Cardiac septum (tissue), 1 donor: ENCODE data around the gene PCED1A. TPM values are rescaled to one million over a fixed set of nuclear protein-coding genes. Genes with fewer than 3 reads are reported as not detected.
A peak's percentile ranks its signal among the peaks of the same experiment; 100 is the strongest.
"Not testable (repeated sequence)": the region's sequence is repeated elsewhere in the genome, so short reads cannot be mapped to it uniquely, and the experiment has no call there.

Experiments
- DNase-seq: peaks from one replicate; pipeline ENCODE4 v3.0.0-alpha.2; 2020; ENCODE audit warnings: low spot score
- intact Hi-C: fragments of 100-400 bp; cut with DNase I; formaldehyde crosslinking; loops from one replicate; pipeline ENCODE4 v1.14.0; 2022
- total RNA-seq: library from RNA; stranded (reverse); fragmentation: NEBNext Ultra II Directional; extraction: Animal tissue kit (Norgen Biotek cat#: 25700); gene quantifications from one replicate; pipeline ENCODE4 v1.2.1, GENCODE V29; 2021
- donor health status: DM: no; HTN: no; CAD: no.

The PCED1A gene
- total RNA-seq, 1 donor from 2014 or later: 12.8 TPM

DNA sequence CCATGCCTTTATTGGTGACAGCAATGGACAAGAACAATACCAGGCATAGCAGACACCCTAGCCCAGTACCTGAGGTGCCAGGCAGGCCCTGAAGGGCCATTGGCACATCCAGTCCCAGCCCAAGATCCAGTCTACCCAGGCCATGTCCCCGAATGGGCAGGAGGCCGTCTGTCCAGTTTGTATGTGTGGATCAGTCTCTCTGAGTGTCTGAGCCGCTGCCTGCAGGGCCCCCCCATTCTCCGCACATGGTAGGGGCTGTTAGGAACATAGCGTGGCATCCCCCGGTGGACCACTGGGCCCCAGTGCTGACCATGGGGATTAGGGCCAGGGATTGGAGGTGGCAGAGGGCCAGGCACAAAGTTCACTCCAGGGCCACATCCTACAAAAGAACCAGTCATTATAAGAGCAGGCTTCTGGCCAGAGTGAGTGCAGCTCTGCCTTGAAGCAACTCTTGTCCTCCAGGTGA is 5.1 kb downstream of the PCED1A start:
- DNase-seq: no peak
- intact Hi-C loops: no loop called here

DNA sequence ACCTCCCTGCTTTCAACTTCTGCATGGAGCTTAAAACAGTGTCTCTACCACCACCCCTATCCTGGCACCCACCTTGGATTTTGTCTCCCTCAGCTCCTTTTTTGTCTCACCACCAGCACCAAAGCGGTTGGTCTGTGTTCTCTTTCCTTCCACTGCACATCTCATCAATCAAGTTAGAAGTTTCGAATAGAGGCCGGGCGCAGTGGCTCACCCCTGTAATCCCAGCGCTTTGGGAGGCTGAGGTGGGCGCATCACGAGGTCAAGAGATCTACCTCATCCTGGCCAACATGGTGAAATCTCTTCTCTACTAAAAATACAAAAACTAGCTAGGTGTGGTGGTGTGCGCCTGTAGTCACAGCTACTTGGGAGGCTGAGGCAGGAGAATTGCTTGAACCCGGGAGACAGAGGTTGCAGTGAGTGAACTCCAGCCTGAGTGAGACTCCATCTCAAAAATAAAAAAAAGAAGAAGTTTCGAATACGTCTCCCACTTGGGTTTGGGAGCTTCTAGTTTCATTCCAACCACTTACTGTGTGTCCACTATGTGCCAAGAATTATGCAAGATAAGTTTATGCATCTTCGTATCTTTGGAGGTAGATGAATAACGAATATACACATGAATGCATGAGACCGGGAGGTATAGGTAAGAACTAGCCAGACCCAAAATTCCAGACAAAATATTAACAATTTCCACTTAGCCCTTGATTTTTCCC is 5.9 kb downstream of the PCED1A start:
- no peak for DNase-seq
- intact Hi-C loops: no loop called here

DNA sequence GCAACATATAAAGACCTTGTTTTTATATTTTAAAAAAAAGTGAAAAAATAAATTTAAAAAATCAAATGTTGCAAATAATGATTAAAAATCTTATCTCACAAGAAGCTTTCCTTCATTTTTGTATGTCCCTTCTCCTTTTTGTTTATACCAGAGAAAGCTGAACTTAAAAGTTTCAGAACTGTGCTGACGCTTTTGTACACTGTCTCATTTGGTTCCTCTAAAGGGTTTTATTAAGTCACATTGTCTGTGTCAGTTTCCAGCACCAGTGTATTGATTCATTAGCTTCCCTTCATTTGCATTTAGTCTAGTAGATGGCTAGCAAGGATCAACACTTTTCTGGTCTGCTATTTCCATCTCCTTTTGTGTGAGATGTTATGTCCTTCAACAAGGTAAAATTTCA is 6.7 kb downstream of the PCED1A start:
- DNase-seq: no peak
- intact Hi-C loops: no loop called here

DNA sequence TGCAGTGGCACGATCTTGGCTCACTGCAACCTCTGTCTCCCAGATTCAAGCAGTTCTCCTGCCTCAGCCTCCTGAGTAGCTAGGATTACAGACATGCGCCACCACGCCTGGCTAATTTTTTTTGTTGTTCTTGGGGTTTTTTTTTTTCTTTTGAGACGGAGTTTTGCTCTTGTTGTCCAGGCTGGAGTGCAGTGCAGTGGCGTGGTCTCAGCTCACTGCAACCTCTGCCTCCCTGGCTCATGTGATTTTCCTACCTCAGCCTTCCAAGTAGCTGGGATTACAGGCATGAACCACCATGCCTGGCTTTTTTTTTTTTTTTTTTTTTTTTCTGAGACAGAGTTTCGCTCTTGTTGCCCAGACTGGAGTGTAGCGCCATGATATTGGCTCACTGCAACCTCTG is 9.2 kb downstream of the PCED1A start:
- DNase-seq, intact Hi-C loops: not testable (repeated sequence)

DNA sequence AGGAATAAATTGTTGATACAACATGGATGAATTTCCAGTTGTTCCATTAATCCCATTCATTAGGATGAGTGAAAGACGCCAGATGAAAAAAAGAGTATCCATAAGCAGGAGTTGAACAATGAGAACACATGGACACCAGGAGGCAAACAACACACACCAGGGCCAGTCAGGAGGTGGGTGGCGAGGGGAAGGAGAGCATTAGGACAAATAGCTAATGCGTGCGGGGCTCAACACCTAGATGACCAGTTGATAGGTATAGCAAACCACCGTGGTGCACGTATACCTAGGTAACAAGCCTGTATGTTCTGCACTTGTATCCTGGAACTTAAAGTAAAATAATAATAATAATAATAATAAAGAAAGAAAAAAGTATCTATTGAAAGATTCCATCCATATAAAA is 11.1 kb downstream of the PCED1A start:
- intact Hi-C loops: no loop called here
- peak; percentile 65 for DNase-seq

DNA sequence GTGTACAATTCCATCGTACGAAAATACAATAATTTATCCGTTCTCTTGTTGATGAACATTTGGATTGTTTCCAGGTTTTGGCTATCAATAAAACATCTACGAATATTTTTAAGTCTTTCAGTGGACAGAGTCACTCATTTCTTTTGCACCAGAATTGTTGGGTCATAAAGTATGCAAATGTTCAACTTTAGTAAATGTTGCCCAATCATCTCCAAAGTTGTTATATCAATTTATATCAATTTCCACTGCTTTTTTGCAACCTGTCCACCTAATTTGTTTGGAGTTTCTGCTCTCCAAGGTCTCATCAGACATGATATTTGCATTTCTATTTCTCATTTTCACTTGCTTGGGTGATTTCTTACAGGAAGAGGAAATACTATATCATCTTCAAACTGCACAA is 13.8 kb downstream of the PCED1A start:
- intact Hi-C loops: no loop called here
- no peak for DNase-seq

DNA sequence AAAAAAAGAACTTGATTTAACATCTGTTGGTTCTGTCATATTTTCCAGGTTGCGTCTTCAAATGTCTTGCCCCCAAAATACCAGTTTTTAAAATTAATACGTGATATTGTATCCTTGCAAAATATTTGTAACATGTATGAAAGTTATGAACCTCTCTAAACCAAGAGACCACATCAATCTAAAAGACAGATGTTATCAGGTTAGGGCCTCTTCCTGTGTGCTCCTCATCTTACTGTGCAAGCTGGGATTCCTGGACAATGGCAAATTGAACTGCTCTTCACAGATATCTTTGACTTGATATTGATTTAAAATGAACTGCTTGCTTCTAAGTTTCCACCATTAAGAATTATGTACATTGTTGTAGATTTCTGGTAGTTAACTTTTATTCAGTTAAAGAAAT is 14.7 kb downstream of the PCED1A start:
- no peak for DNase-seq
- intact Hi-C loops: no loop called here

DNA sequence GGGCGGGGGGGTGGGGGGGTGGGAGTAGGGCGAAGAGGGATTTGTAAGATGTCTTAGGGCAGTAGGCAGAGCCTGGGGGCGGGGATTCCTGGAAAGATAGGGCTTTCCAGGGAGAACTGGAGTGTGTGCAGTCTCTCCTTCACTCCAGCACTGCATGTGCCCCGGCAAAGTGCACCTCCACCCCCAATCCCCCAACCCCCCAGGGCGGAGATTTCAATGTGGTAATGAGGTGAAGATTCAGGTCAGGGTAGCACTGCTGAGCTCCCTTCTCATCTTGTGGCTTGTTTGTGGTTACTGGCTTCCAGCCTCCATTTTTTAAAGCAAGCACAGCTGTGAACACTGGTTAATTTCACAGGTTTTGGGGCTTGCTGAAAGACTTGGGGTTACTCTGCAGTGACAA is 18.4 kb downstream of the PCED1A start:
- no peak for DNase-seq

DNA sequence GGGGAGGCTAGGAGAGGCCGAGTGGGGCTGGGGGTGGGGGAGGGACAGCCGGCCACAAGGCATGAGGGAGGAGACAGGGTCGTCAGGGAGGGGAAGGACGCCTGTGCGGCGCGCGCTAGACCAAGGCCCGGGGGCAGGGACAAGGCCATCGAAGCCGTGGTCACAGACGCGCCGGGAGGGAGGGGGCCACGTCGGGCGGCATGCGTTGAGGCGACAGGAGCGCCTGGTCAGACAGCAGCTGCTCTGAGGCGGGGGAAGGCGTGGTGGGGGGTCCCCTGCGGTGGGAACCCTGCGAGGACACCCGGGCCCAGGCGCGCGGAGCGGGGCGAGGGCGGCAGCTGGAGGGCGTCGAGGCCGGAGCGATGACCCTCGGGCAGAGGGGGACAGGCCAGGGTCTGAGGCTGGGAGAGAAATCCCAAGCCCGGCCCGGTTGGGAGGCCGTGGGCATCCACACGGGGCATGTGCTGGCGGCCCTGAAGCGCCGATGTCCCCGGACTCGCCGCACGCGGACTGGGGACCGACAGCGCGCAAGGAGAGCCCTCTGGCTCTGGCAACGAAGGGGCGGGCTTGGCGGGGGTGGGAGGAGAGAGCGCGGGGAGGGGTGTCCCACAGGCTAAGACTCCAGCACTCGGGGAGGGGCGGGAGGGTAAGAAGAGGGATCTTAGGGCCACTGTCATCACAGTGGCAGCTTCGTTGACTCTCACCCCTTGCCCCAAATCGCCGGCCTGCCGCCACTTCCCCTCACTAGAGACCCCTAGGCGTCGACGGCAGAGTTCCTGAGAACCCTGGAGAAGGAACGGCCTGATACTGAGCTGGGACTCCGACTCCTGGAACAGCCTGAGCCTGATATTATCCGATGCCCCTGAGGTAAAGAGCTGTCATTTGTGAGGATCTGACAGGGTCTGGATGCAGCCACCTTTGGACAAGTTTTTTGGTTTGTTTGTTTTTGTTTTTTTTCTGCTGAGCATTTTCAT is 19.3 kb downstream of the PCED1A start:
- no peak for DNase-seq
- intact Hi-C loops: no loop called here

More for the DNA sequence above, 18.4 kb downstream of the PCED1A start:
- intact Hi-C loops: no loop called here

DNA sequence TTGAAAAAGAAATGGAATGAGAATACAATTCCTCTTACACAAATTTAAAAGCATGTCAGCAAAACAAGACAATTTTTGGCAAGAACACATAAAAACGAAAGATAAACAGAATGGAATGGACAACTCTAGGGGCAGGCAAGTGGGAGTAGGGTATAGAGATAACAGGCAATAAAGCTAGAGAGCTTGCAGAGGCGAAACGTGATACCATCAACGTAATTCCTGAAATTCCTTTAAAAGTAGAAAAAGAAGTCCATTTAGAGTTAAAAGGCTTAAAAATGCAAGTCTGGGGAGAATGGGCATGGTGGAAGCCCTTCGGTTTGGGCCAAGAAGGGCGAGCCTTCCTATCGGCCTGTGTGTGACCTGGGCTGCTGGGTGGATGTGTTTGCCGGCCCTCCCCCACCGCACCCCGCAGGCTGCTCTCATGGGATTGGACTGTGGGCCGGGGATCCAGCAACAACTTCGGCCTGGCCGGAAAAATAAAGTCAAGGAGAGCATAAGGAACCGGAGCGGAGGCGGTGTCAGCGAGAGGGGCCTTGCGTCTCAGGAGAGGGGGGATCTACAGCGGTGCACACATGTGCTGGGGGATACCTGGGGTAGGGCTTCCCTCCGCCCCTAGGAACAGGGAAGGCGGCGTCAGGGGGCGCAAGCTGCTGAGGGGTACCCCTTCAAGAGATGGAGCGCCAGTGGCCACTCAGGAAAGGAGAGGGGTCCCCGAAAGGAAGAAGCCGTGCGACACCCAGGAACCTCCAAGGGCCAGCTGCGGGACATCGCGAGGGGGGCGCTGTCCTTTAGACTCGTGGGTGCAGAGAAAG is 20.2 kb downstream of the PCED1A start:
- intact Hi-C loops: no loop called here
- peak; percentile 39 for DNase-seq

DNA sequence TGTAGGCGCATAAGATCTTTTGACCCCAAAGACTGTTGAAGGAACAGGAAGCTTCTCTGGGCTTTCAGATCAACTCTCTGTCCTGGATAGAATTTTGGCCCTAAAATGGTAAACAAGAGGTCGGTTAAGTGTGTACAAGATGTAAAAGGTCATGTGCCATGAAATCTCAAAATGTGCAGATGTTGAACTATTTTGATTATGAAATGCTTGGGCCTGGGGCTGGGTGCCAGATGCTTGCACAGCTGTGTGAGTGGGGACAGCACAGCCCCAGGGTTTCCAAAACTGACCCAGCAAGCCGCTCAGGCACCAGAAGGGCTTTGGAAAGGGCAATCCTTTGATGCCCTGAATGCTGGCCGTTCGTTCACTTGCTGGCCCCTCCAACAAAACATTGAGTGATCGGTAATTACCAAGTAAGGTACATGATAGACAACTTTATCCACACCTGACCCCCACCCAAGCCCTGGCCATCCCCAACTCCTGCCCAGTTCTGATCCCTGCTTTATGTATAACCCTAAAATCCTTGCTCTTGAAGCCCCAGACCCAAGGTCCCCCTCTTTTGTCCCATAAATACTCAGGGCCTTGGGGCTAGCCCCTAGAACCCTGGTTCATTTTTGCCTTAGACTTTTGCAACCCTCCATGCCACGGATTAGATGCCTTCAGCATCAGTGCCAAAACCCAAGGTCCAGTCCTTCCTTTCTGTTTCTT is 22.4 kb downstream of the PCED1A start:
- intact Hi-C loops: no loop called here
- peak; percentile 50 for DNase-seq

DNA sequence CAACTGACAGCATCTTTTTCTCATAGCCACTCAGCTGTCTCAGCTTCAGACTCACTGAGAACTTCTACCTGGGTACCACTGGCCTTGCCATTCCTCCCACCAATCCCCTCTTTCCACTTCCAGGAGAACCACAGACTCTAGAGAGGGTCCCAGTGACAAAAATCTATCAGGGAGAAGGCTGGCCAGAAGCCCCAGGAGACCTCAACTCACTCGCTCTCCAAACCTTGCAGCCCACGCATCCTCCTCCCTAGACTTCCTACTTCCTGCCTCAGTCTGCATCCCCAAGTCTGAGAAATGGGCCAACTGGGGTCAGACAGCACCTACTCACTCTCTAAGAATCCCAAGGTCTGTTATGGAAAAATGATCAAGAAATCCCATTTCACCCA is 23.1 kb downstream of the PCED1A start:
- intact Hi-C loops: no loop called here
- DNase-seq: peak; percentile 4

DNA sequence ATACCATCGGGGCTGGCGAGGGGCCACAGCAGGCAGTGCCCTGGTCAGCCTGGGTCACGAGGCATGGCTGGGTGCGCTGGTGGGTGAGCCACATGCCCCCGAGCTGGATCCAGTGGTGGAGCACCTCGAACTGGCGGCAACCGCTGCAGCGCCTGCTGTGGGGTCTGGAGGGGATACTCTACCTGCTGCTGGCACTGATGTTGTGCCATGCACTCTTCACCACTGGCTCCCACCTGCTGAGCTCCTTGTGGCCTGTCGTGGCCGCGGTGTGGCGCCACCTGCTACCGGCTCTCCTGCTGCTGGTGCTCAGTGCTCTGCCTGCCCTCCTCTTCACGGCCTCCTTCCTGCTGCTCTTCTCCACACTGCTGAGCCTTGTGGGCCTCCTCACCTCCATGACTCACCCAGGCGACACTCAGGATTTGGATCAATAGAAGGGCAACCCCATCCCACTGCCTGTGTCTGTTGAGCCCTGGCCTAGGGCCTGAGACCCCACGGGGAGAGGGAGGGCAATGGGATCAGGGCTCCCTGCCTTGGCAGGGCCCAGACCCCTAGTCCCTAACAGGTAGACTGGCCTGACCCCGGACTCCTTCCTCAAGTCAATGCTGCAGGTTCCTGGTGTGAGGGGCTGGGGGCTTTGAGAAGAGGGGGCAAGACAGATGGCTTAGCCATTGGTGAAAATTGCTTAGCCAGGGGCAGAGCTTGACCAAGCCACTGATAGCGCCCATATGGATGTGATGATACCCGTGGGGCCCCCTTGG is 23.7 kb downstream of the PCED1A start:
- peak; percentile 47 for DNase-seq
- intact Hi-C loops: no loop called here

DNA sequence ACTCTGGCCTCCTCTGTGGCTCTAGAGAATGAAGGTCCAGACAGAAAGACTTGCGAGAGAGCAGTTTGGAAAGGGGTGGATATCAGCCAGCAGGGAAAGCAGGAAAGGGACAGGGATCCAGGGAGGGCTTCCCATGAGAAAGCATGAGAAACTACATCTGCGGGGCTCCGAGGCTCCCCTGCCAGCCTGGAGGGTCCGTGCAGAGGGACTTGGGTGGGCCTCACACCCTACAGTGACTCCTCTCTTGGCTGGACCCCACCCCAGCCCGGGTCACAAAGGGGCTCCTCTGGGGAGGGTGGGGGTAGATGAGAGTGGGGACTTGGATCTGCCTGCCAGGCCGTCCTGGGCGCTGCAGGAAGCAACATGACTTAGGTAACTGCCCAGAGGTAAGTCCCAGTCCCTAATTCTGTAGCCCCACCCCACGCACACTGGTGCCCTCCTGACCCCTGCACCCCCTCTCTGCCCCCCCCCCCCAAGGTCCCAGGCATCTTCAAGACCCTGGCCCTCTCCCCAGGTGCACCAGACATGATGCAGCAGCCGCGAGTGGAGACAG is 24.3 kb downstream of the PCED1A start, which contains the start of gene TMEM239:
Gene TMEM239, plus strand, starts transcription at position 335 of the 553 bp plus-strand sequence. Its CDS starts 191 bp downstream, at position 526.
- intact Hi-C loops: no loop called here
- DNase-seq: peak; percentile 73

DNA sequence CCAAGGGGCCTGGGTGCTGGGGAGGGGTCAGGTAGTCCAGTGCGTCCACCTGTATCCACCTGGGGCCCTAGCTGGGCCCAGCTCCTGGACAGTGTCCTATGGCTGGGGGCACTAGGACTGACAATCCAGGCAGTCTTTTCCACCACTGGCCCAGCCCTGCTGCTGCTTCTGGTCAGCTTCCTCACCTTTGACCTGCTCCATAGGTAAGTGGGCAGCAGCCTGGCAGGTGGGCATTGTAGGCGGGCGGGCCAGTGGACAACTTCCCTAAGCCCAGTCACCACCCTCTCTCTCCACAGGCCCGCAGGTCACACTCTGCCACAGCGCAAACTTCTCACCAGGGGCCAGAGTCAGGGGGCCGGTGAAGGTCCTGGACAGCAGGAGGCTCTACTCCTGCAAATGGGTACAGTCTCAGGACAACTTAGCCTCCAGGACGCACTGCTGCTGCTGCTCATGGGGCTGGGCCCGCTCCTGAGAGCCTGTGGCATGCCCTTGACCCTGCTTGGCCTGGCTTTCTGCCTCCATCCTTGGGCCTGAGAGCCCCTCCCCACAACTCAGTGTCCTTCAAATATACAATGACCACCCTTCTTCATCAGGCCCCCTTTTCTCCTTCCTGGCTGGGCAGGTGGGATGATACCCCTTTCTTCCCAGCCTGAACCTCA is 25.1 kb downstream of the PCED1A start:
- intact Hi-C loops: no loop called here
- peak; percentile 64 for DNase-seq

DNA sequence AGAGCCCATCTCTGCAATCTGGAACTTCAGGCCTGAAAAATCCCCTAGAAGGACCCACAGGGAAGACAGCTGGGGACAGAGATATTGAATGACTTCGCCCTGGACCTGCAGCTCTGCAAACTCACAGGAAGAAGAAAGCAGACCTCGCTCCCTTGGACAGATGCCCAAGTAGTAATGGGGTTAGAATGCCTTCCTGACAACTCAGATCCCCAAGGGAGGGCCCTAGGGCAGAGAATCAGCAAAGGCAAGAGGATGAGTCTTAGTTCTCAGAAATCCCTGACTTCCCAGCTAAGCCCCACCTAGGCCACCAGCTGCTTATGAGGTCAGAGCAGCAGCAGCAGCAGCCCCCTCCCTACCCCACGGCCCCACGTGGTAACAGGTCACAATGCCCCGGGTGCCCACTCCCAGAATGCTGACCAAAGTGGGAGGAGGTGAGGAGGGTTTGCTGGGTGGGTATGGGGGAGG is 25.8 kb downstream of the PCED1A start, which contains the start of gene C20orf141:
Gene C20orf141, plus strand, starts transcription at position 401 of the 465 bp plus-strand sequence. CDS start 198 bp downstream, outside the sequence.
- intact Hi-C loops: no loop called here
- DNase-seq: peak; percentile 73

DNA sequence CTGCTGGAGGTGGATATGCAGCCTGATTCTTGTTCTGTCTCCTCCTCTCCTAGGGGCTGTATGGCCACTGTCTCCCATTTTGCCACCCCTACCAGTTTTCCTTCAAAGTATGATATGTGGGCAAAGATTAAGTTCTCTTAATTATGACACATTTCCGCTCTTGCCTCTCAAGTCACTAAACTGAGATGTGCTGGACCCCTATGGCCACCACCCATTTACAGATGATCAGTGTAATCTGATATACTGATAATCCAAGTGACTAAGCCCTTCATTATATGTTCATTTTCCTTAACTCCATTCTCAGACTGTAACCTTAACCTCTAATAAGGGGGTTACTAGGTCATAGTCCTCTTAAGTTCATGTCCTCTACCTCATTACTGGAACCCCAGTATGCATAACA is 26.4 kb downstream of the PCED1A start:
- DNase-seq: no peak
- intact Hi-C loops: no loop called here
